ENCODE data around the gene RIMKLA. TPM values are rescaled to one million over a fixed set of nuclear protein-coding genes. Genes with fewer than 3 reads are reported as not detected.

Gene RIMKLA
- total and polyA plus RNA-seq, 10 of the 15 experiments (the other 5 are each of a cell fraction or from before 2014, with no cell fraction given): 0.01 to 0.52 (median 0.08) TPM

DNA sequence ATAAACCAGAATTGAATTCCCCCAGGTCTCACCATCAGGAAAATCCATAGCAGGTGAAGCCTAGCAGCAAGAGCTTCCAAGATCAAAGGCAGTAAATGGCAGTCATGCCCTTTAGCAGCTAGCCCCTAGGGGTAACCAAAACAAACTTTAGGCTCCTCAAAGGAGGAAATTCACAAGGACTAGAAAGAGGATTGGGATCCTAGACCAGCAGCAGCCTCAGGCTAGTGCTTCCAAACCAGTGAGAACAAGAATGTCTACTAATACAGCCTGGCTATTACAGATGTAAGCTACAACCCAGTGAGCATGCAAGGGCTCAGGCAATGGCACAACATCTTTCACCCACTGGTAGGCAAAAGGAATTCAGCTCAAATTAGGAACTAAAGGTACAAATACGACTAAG lies 11.1 kb upstream of the RIMKLA start:
- H4K20me1 ChIP-seq (ENCODE audit: control insufficient read depth, insufficient read depth): no peaks in the 10 kb centered on the region
- no peak for ATAC-seq
- H3K4me2 ChIP-seq (ENCODE audit: control insufficient read depth, insufficient read depth): no peak overlapping the region
- no peak overlapping the region for H3K9ac ChIP-seq (ENCODE audit: control insufficient read depth, insufficient read depth, low read length)
- no peak overlapping the region for H3K4me3 ChIP-seq
- intact Hi-C loops (cut with micrococcal nuclease; ENCODE audit: unreplicated experiment): loop anchor here (10.0 kb wide), 1 partner anchor 205 kb away; no protein-coding TSS in a partner anchor
- BruUV-seq (replicated peaks): no TSS peak
- H3K27me3 ChIP-seq (replicated peaks in 1 of 2; ENCODE audit: control insufficient read depth in 2 of 2, insufficient read depth in 2 of 2, low read length in 1 of 2): peaks cover 2 to 3% of the 10 kb centered on the region in 2 experiments; a peak in 2 of 4 replicates
- H3K9me3 ChIP-seq (replicated peaks; ENCODE audit: control insufficient read depth, insufficient read depth, low read length): no peaks in the 10 kb centered on the region
- WGBS (ENCODE audit: insufficient coverage, insufficient replicate concordance, low lambda C conversion rate, missing lambda C conversion rate): 33% methylated on average over 1 of the region's 1 CpG
- H3K27ac ChIP-seq (ENCODE audit: control insufficient read depth, insufficient read depth): no peak overlapping the region
- no peaks in the 10 kb centered on the region for H3K79me2 ChIP-seq (ENCODE audit: control insufficient read depth, insufficient read depth, low read length)
- ChIA-PET SMC1A (ENCODE audit: uncharacterized antibody, unreplicated experiment) (no interaction called here), CTCF (no interaction called here), RAD21 (ENCODE audit: unreplicated experiment) (no interaction called here), POLR2A (no interaction called here)
- no peaks in the 10 kb centered on the region for H3K36me3 ChIP-seq (ENCODE audit: control insufficient read depth in 2 of 2, insufficient read depth in 2 of 2, low read length in 1 of 2)
- no peak for DNase-seq (ENCODE audit: low read depth, low spot score)
- FAIRE-seq: no peak
- TF ChIP-seq BACH1 (IDR thresholded peaks at IDR 0.05; ENCODE audit: borderline replicate concordance) (no peak), MYB (IDR thresholded peaks at IDR 0.05; ENCODE audit: borderline replicate concordance, low read depth, low read length) (no peak), POLR2AphosphoS5 (IDR thresholded peaks at IDR 0.05; ENCODE audit: low read length) (no peak), CHD2 (IDR thresholded peaks at IDR 0.05; ENCODE audit: borderline replicate concordance, low read depth, low read length) (no peak), BCLAF1 (IDR thresholded peaks at IDR 0.05) (no peak), CBX3 (IDR thresholded peaks at IDR 0.05; ENCODE audit: borderline replicate concordance, low read depth) (no peak), NRF1 (conservative IDR thresholded peaks at IDR 0.05; ENCODE audit: low read depth, low read length) (no peak), SMAD1 (IDR thresholded peaks at IDR 0.05; ENCODE audit: low read depth, partially characterized antibody) (no peak), ZNF274 (IDR thresholded peaks at IDR 0.05; ENCODE audit: insufficient read depth, insufficient read length) (no peak), ZNF384 (IDR thresholded peaks at IDR 0.05; ENCODE audit: borderline replicate concordance, low read depth, low read length) (no peak), ZSCAN29 (IDR thresholded peaks at IDR 0.05) (no peak), SPI1 (IDR thresholded peaks at IDR 0.05; ENCODE audit: borderline replicate concordance, insufficient read depth, low read depth, low read length) (no peak), LARP7 (IDR thresholded peaks at IDR 0.05) (no peak), POU2F2 (IDR thresholded peaks at IDR 0.05; ENCODE audit: borderline replicate concordance, low read depth, low read length) (no peak), ATF7 (IDR thresholded peaks at IDR 0.05; ENCODE audit: low read depth) (no peak), HDGF (IDR thresholded peaks at IDR 0.05) (no peak)
- H3K4me1 ChIP-seq (ENCODE audit: control insufficient read depth, insufficient read depth, low read length): no peaks in the 10 kb centered on the region
- in situ Hi-C loops (cut with MboI): no loop called here
- H2AFZ ChIP-seq (ENCODE audit: control insufficient read depth, low read depth, low read length): no peak overlapping the region

Data from GM12878 (cell line).